NCI-H187 (cell line): Measurements from ENCODE around the gene TEF.

Experiments used
- DNase-seq, 2 experiments: peaks; one replicate each; lab custom pipeline; 2025; lab: John Stamatoyannopoulos, UW

Gene TEF

GRCh38 chr22:41381329-41382097 is at the start of gene TEF:
TSS of gene TEF (plus strand) at chr22:41381942. CDS start at chr22:41382045, 103 bp downstream.
- DNase-seq: peak; percentile 94 to 97

GRCh38 chr22:41332217-41332939 is 49.4 kb upstream of the TEF start:
- no peak for DNase-seq

- no peak for DNase-seq
Observed at GRCh38 chr22:41333806-41334205, 47.9 kb upstream of the TEF start.

GRCh38 chr22:41334215-41334614 is 47.5 kb upstream of the TEF start:
- DNase-seq: no peak

GRCh38 chr22:41334951-41335635 is 46.6 kb upstream of the TEF start:
- DNase-seq: no peak

GRCh38 chr22:41338614-41339212 is 43.0 kb upstream of the TEF start:
- DNase-seq: no peak

- no peak for DNase-seq
Observed at GRCh38 chr22:41339823-41340222, 41.9 kb upstream of the TEF start.

GRCh38 chr22:41340357-41340756 is 41.4 kb upstream of the TEF start:
- DNase-seq: no peak

- DNase-seq: no peak
Observed at GRCh38 chr22:41341012-41341411, 40.7 kb upstream of the TEF start.

GRCh38 chr22:41341990-41342389 is 39.8 kb upstream of the TEF start:
- no peak for DNase-seq

GRCh38 chr22:41343300-41343699 is 38.4 kb upstream of the TEF start:
- DNase-seq: no peak

- DNase-seq: no peak
Observed at GRCh38 chr22:41343717-41344116, 38.0 kb upstream of the TEF start.

GRCh38 chr22:41344189-41344788 is 37.5 kb upstream of the TEF start:
- DNase-seq: no peak

- no peak for DNase-seq
Observed at GRCh38 chr22:41345807-41346335, 35.9 kb upstream of the TEF start.

GRCh38 chr22:41347066-41347859 is 34.5 kb upstream of the TEF start:
- no peak for DNase-seq

- no peak for DNase-seq
Observed at GRCh38 chr22:41348964-41349484, 32.7 kb upstream of the TEF start.

GRCh38 chr22:41350087-41350486 is 31.7 kb upstream of the TEF start:
- no peak for DNase-seq

GRCh38 chr22:41351011-41351410 is 30.7 kb upstream of the TEF start:
- DNase-seq: no peak

- no peak for DNase-seq
Observed at GRCh38 chr22:41352058-41352457, 29.7 kb upstream of the TEF start.

- no peak for DNase-seq
Observed at GRCh38 chr22:41353862-41354575, 27.7 kb upstream of the TEF start.
